Activated T-cell treated with anti-CD3 and anti-CD28 coated beads, Interleukin-2, amount 50 U/mL, for 48 hours (primary cell): ENCODE data around the gene TMEM273.

Source experiments
- DNase-seq, 2 experiments: peaks; one replicate each; pipeline ENCODE4 v3.0.0-alpha.2; 2020

TMEM273 gene, protein sequence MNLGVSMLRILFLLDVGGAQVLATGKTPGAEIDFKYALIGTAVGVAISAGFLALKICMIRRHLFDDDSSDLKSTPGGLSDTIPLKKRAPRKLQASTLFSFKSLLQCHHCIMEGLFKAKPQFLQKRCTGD

DNA sequence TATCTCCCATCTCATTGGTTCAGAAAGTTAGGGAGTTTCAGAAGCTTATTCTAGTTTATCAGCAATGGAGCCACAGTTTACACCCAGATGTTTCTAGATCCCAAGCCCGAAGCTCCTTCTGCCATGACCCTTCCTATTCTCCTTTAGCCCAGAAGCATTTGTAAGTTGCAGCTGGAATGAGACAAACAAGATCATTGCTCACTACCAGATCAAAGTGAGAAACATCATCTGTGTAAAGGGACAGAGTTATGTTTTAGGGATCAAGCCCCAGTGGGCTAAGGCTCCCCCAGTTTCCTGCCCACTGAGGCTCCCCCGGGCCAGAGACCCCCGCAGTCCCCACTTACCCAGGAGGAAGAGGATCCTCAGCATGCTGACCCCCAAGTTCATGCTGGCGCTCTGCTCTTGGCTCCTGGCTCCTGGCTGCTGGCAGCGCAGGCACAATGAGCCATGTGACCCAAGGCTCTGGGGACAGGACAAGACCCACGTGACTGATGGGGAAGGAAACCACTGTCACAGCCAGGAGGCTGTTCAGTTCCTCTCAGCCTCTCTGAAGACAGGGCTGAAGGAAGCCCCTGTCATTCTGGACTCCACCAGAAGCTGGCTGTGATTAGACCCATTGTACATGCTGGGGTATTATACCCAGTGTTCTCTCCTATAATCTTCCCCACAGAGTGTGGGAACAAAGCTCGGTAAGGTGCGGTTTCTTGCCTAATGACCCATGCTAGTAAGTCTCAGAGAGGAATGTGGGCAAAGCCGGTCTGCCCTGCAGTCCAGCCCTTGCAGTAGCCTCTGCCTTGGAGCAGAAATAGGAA is at the start of gene TMEM273:
Gene TMEM273 (minus strand): TSS at position 442 of the 812 bp plus-strand sequence. CDS start 55 bp downstream, at position 387.
- DNase-seq: peak in 1 of 2 experiments; percentile 29

DNA sequence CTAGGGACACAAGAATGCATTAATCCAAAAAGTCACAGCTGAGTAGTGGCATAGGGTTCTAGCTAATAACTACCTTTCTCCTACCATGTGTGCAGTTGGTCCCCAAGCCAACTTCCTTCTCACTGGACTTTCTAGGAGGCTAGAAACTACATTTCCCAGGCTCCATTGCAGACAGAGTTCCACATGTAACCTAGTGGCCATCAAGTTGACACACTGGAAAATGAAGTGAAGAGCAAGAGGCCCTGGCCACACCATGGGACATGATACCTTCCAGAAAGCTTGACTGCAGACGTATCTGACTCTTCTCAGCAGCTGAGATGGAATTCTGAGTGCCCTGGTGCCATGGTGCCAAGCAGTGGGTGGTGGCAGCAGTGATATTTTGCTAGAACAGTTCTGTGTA is 49.8 kb upstream of the TMEM273 start:
- DNase-seq: no peak

DNA sequence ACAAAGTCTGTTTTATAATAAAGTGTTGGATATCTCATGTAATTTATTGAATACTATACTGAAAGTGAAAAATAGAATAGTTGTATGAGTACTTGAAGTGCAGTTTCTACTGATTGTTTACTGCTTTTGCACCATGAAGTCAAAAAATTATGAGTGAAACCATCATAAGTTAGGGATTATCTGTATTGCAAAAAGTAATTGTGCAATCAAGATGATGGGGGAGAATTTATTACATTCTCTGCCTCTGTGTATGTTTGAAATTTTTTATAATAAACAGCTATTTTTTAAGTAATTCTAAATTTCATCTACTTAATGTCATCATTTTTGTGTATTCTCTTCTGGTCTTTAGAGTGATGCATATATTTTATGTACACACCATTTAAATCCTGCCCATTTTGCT is 47.2 kb upstream of the TMEM273 start:
- DNase-seq: no peak

DNA sequence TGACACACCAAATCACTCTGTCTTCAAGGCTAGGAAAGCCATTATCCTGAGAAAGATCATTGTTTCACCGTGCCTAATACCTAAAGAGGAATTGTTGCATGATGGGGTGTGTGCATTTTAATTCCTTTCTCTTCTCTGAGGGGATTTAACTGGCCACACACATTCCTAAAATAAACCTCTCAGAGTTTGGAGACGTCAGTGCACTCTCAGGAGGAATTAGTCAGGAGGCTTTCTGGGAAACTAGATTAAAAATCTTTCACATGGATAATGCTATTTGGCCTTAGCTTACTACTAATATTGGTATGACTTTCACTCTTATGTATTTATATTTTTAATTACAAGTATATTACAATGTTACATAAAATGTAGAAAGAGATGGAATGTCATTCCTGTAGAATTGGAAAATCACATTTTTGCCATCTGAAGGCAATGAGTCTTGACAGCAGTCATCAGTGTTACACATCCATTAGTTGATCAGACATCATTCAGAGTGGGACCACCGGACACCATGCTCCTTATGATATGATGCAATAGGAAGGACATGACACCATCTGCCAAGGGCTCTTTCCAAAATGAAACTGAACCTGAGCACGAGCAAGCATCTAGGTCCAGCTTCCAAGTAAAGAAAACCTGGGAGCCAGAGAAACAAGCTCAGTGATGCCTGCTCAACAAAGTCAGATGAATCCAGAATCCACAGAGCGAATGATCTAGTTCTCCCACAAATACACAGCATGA is 43.1 kb upstream of the TMEM273 start:
- no peak for DNase-seq

DNA sequence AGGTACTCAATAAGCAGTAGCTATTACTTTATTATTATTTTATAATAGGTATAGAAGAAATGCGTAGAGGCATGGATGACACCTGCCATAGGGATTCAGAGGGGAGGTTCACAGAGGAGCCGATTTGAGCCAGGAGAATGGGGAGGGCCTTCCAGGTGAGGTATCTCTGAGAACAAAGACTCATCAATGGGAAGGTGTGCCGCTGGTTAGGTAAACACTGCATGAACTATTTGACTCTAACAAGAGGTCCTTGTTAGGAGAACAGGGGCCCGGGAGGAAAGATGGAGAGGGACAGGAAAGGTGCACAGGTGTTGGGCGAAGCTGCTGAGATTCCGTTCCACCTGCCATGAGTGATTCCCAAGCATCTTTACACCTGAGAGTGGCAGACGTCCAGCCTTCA is 41.8 kb upstream of the TMEM273 start:
- no peak for DNase-seq

DNA sequence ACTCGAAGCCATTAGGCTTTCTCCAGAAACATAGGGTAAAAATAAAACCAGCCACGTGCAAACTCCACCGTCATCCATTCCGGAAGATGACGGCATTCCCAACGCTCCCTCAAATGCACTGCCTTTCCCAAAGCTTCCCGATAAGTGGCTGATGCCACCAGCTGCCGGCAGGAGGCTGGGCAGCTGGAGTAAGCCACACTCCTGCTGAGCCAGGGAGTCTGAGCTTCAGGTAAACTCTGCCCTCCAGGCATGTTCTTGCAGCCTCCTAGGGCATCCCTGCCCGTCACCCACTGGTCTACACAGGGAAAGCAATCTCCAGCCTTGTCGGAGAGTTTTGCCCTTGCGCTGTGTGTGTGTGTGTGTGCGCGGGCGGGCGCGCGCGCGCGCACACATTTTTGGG is 40.5 kb upstream of the TMEM273 start:
- no peak for DNase-seq

DNA sequence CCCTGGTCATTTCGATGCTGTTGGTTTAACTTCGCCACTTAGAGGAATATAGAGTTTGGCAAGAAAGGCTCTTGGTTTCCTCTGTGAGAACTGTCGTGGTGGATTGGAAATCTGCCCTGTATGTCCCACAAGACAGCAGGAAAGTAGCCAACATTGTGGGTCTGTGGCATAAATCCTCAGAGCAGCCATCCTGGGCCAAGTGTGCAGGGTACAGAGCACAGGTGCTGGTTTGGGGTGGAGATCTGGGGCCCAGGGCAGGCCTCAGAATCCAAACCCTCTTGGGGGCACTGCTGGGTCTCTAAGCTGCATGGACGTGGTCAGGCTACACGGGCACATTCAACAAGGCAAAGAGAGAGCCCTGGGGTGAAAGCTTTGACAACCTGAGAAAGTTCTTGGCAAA is 39.2 kb upstream of the TMEM273 start:
- no peak for DNase-seq

DNA sequence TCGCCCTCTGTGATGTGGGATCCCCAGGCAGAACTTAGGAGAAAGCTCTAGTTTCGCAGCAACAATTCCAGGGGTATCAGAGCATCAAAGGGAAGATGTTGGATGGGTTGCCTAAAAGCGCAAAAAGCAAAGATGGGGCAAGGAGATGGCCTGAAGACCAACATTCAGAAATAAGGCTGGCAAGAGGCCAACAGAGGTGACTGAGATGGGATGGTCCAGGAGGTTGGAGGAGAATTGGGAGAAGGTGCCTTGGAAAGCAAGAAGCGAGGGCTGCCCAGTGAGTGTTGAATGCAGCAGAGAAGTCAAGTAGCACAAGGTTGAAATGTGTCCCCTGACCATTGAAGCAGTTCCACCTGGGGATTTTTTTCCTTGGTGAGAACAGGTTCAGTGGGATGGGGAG is 38.4 kb upstream of the TMEM273 start:
- DNase-seq: no peak

DNA sequence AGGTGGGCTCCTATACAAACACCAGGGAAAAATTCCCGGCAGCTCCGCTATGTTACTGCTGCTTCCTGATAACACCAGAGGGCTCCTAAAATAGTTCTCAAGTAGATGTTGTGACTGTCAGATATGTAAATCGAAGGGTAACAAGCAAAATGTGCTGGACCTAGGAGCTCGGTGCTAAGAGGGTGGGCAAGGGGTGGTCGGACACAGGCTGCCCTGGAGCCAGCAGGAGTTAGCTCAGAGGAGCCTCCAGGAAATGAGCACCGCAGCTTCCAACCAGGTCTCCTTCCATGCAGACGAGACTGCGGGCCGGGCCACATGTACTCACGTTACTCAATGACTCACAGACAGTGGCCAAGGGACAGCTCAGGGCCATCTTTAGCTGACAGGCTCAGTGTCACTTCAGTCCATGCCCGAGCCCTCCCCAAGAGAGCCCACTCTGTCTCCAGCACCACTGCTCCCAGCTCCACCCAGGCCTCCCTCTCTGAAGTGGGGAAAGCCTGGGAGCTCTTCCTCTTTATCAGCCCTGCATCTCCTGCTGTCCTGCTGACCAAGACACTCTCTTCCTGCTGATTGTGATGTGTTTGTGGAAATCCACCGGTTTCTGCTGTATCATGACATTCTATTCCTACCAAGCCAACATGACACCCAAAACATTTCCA is 37.2 kb upstream of the TMEM273 start:
- DNase-seq: no peak

DNA sequence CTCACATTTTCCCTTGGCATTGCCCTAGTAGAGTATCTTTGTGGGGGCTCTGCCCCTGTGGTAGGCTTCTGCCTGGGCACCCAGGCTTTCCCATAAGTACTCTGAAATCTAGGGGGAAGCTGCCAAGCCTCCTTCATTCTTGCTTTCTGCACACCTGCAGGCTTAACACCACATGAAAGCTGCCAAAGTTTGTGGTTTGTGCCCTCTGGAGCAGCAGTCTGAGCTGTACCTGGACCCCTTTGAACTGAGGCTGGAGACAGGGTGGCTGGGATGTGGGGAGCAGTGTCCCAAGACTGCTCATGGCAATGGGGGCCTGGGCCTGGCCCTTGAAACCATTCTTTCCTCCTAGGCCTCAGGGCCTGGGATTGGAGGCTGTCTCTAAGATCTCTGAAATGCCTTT is 35.0 kb upstream of the TMEM273 start:
- no peak for DNase-seq

DNA sequence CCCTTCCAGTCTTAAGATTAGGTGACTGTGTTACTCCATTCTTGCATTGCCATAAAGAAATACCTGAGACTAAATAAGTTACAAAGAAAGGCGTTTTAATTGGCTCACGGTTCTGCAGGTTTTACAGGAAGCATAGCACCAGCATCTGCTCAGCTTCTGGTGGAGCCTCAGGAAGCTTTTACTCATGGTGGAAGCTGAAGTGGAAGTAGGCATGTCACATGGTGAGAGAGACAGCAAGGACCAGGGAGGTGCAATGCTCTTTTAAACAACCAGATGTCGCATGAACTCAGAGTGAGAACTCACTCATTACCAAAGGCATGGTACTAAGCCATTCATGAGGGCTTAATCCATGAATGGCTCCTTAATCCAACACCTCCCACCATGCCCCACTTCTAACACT is 34.0 kb upstream of the TMEM273 start:
- no peak for DNase-seq

DNA sequence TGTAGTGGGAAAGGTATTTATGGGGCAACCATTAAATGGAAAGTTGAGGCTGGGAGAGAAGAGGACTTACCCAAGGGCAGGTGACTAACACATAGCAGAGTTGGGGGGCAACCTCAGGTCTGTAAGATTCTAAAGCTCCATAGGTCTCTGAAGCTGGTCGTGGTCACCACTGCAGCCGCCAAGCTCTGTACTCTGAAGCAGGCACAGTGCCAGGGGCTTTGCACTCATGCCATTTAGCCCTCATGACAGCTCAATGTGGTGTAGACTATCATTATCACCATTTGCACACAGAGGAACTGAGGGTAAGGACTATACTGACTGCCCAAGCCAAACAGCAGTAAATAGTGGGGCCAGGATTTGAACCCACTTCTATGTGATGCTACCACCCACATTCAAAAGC is 32.5 kb upstream of the TMEM273 start:
- DNase-seq: no peak

DNA sequence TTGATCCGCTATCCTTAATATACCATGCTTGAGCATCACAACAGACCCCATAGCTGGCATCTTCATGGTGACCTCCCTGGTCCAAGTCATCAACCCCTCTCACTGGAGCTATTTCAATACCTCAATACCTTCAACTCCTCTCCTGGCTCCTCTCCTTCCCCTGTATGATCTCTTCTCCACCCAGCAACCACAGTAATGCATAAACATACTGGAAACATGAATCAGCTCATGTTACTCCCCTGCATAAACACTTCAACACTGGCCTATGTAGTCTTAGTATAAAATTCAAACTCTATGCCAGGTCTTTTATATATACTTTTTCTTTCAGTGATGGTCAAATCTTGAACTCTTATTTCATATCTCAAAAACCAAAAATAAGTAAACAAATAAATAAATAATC is 31.8 kb upstream of the TMEM273 start:
- DNase-seq: no peak

DNA sequence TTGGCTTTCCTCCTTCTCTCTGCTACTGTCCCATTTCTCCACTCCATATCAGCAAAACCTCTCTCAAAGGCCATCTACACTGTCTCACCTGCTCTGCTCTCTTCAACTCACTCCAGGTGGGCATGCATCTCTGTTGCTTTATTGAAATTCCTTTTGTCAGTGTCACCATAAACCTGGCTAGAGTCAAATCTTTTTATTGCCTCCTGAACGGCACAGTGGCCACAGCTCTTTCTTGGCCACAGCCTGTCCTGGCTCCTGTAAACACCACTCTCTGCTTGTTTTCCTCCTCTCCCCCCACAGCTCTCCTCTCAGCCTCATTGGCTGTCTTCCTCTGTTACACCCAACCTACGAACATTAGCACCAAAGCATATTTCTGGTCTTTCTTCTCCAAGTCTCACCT is 31.1 kb upstream of the TMEM273 start:
- no peak for DNase-seq

DNA sequence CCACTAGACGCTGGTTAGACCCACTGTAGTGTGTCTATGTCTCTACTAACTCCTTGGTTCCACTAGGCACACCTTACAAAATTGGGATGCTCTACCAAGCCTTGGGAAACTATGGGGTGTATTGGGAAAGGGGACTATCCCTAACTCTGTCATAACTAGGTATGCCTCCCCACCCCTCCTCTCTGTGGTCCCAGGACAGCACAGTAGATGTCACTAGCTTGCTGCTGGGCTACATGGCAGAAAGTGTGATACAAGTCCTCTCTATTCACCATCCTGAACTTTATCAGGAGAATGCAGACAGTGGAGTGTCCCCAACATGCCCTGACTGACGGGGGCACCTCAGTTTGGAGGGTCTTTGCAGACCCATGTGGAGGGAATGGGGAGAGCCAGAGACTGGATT is 30.3 kb upstream of the TMEM273 start:
- DNase-seq: no peak

DNA sequence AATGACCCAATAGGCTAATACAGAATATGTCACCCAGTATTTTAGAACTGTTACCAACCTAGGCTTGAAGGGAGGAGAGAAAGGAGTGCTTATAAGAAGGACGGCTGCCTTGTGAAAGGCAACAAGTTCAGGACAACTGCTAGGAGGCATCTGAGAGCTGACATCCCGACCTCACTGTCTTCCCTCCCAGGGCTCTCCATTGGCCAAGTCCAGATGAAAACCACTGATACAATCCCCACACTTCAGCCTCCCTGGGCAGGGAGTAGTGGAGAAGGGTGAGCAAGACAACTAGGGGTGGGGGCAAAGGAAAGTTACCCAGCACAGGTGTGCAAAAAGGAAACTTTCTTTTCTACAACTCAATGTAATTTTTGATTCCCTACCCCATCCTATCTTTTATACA is 29.5 kb upstream of the TMEM273 start:
- no peak for DNase-seq

DNA sequence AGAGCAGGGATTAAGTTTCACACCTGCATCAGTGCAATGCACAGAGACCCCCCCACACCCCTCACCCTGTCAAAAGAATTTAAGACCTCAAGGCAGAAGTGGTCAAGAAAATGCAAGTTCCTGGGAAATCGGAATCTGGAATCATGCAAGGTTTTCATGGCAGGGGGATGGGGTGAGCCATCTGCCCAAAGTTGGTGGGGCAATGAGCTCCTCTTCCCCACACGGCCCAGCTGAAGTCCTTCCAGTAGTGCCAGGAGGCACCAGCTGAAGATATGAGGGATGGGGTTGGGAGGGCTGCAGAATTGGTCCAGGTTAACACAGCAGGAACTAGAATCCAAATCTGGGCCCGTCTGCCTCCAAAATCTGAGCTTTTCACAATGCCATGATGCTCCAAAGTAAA is 25.0 kb upstream of the TMEM273 start:
- DNase-seq: no peak

DNA sequence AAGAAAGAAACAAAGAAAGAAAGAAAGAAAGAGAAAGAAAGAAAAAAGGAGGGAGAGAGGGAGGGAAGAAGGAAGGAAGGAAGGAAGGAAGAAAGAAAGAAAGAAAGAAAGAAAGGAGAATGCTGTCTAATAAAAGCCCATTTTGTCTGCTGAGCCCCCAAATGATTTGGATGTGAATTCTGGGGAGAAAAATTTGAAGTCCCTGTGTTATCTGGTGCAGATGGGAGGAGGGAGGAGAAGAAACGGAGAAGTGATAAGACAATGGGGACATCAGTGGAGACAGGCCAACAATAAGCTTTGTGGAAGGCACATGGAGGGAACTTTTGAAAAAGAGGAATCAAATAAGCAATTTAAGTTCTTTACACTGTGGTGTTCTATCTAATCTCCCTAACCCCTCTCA is 24.6 kb upstream of the TMEM273 start:
- no peak for DNase-seq

DNA sequence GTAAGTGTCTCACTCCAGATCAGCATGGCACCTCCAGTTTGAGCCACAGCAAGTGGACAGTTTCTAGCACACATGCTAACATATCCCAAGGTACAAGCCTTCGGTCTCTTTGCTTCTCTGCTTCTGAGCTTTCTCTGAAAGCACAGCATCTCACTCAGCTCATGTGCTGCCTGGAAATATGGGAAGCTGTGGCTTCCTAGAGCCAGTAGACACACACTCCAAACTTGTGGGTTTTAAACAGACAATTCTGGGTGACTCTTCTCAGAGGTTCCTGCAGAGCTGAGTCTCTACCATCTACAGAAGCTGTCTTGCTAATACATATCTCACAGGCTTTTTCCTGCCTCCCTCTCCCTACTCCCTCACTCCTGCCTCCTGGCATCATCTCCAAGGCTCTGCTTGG is 23.9 kb upstream of the TMEM273 start:
- DNase-seq: no peak

DNA sequence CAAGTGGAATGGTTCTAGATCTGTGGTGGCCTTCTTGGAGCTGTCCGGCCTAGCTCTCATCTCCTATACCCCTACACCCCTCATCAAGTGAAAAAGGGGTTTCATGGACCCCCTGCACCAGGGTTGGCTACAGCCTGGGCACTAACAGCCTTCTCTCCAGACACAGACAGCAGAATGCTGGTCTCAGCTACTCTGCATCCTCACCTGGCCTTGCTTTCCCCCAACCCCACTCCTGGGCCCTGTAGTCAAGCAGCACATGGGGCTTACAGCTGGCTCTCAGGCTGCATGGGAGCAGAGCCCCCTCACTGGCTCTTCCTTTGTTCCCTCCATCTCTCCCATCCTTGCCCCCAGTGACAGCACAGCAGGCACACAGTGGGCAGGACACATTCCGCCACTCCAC is 20.8 kb upstream of the TMEM273 start:
- DNase-seq: no peak

DNA sequence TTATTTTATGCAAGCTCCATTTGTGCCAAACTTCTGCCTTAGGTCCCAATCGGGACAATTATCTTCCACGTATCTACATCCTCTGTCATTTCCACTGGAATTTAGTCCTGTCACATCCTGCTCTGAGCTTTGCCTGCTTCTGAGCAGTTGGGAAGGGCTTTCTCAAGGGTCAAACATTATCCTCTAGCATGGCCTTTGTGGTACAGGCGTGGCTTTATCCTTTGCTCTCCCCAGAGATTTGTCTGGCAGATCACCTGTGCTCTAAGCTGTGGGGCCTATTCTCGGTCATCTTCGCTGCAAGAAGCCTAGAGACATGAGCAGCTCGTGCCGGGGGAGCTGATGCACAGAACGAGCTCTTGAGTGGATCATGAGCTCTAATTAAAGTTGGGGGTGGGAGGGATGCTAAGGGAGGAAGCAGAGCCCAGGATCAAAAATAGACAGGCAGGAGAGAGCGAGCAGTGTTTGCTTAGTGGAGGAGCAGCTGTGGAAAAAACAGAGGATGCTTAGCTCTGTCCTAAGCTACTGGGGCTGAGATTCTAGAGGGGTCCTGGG is 19.8 kb upstream of the TMEM273 start:
- DNase-seq: no peak

DNA sequence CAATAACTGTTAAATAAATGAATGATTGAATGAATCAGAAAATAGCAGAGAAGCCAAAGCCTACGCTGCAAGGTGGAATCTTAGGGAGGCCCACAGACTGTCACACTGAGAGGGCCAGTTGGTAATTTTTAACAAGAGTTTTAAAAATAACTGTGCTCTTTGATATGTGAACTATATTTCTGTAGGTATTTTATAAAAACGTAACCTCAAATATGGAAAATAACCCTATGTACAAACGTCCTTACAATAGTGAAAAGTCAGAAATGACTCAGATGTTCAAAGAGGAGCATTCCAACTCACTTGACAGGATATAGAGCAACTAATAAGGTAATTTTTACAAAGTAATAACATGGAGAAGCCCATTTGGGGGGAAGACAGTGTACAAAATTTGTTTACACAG is 18.9 kb upstream of the TMEM273 start:
- DNase-seq: no peak

DNA sequence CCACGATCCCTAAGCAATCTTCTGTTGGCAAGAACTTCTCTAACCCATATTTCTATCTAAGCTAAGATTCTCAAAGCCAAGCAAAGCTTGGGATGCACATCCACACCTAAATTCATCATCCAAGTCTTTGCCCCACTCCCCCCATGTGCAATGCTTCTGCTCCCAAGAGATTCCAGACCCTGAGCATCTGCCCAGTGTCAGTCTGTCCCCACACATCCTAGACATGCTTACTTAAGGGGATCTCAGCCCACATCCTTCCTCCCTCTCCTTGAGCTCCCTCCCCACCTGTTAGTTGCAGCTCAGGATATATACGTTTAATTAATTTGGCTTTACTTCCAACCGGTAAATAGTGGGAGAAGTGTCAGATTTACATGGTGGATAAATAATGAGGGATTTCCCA is 17.0 kb upstream of the TMEM273 start:
- no peak for DNase-seq
